H9 (cell line): ENCODE measurements around the gene FAM83F. TPM values are rescaled to one million over a fixed set of nuclear protein-coding genes. Genes with fewer than 3 reads are reported as not detected.

Source experiments
- DNase-seq: peaks from one replicate; pipeline ENCODE4 v3.0.0-alpha.2; 2017
- H2AFZ ChIP-seq: one replicate; pipeline ENCODE4 v1.6.1; 2013; ENCODE audit warnings: mild to moderate bottlenecking, low read length, control low read depth, moderate library complexity
- H2AK5ac ChIP-seq: 2 replicates; pipeline ENCODE4 v1.6.1; 2013; ENCODE audit warnings: low read length, control low read depth, mixed read lengths; ENCODE audit not compliant: insufficient read length
- H2BK120ac ChIP-seq: one replicate; pipeline ENCODE4 v1.6.1; 2013; ENCODE audit warnings: low read depth, mild to moderate bottlenecking, low read length, control low read depth, inconsistent platforms; ENCODE audit not compliant: poor library complexity, severe bottlenecking
- H2BK12ac ChIP-seq: 2 replicates; pipeline ENCODE4 v1.6.1; 2013; ENCODE audit warnings: low read length, control low read depth, mixed read lengths, low read depth; ENCODE audit not compliant: insufficient read length
- H2BK15ac ChIP-seq: 2 replicates; pipeline ENCODE4 v1.6.1; 2013; ENCODE audit warnings: low read depth, low read length, control low read depth
- H2BK20ac ChIP-seq: one replicate; pipeline ENCODE4 v1.6.1; 2013; ENCODE audit warnings: low read depth, mild to moderate bottlenecking, low read length, control low read depth, inconsistent platforms; ENCODE audit not compliant: poor library complexity, severe bottlenecking
- H2BK5ac ChIP-seq: 2 replicates; pipeline ENCODE4 v1.6.1; 2013; ENCODE audit warnings: low read length, control low read depth, mixed read lengths; ENCODE audit not compliant: insufficient read length
- H3K14ac ChIP-seq: 2 replicates; pipeline ENCODE4 v1.6.1; 2013; ENCODE audit warnings: low read length, control low read depth; ENCODE audit not compliant: insufficient read depth
- H3K18ac ChIP-seq: 2 replicates; pipeline ENCODE4 v1.6.1; 2013; ENCODE audit warnings: low read depth, mild to moderate bottlenecking, mixed read lengths, low read length, control low read depth; ENCODE audit not compliant: insufficient read length
- H3K23ac ChIP-seq: 2 replicates; pipeline ENCODE4 v1.6.1; 2013; ENCODE audit warnings: low read length, control low read depth, mixed read lengths, low read depth; ENCODE audit not compliant: insufficient read length
- H3K23me2 ChIP-seq: 2 replicates; pipeline ENCODE4 v1.6.1; 2013; ENCODE audit warnings: low read depth, mild to moderate bottlenecking, mixed read lengths, low read length, control low read depth; ENCODE audit not compliant: insufficient read length, poor library complexity, severe bottlenecking
- H3K27ac ChIP-seq: 2 replicates; pipeline ENCODE4 v1.5.1; 2013; ENCODE audit warnings: low read length, control low read depth, mixed read lengths, low read depth; ENCODE audit not compliant: insufficient read length
- H3K27me3 ChIP-seq: 2 replicates; pipeline ENCODE4 v1.6.1; 2013; ENCODE audit warnings: low read length, control low read depth, inconsistent platforms; ENCODE audit not compliant: insufficient read depth
- H3K4ac ChIP-seq: 2 replicates; pipeline ENCODE4 v1.6.1; 2013; ENCODE audit warnings: low read depth, mild to moderate bottlenecking, control low read depth, inconsistent platforms, low read length, moderate library complexity
- H3K4me1 ChIP-seq: 2 replicates; pipeline ENCODE4 v1.6.1; 2013; ENCODE audit warnings: low read length, control low read depth, inconsistent platforms; ENCODE audit not compliant: insufficient read depth
- H3K4me2 ChIP-seq: 2 replicates; pipeline ENCODE4 v1.6.1; 2013; ENCODE audit warnings: low read length, control low read depth, mixed read lengths; ENCODE audit not compliant: insufficient read length, insufficient read depth
- H3K56ac ChIP-seq: 2 replicates; pipeline ENCODE4 v1.6.1; 2013; ENCODE audit warnings: low read depth, mild to moderate bottlenecking, mixed read lengths, low read length, control low read depth; ENCODE audit not compliant: insufficient read length
- H3K79me1 ChIP-seq: 2 replicates; pipeline ENCODE4 v1.6.1; 2013; ENCODE audit warnings: low read depth, mild to moderate bottlenecking, moderate library complexity, low read length, control low read depth, inconsistent platforms; ENCODE audit not compliant: insufficient read depth, poor library complexity, severe bottlenecking
- H3K79me2 ChIP-seq: 2 replicates; pipeline ENCODE4 v1.6.1; 2013; ENCODE audit warnings: low read length, control low read depth, inconsistent platforms; ENCODE audit not compliant: insufficient read depth
- H3K9ac ChIP-seq: 2 replicates; pipeline ENCODE4 v1.6.1; 2013; ENCODE audit warnings: low read length, control low read depth, mixed read lengths; ENCODE audit not compliant: insufficient read length; ENCODE audit errors: extremely low read depth
- H3K9me3 ChIP-seq: one replicate; pipeline ENCODE4 v1.6.1; 2013; ENCODE audit warnings: low read depth, low read length, inconsistent platforms; ENCODE audit not compliant: control insufficient read depth
- H3T11ph ChIP-seq: one replicate; pipeline ENCODE4 v1.6.1; 2013; ENCODE audit warnings: mild to moderate bottlenecking, low read length, control low read depth, inconsistent platforms
- H4K20me1 ChIP-seq: one replicate; pipeline ENCODE4 v1.6.1; 2013; ENCODE audit not compliant: control insufficient read depth, insufficient read length, insufficient read depth
- H4K5ac ChIP-seq: 2 replicates; pipeline ENCODE4 v1.6.1; 2013; ENCODE audit warnings: low read depth, mild to moderate bottlenecking, mixed read lengths, low read length, control low read depth; ENCODE audit not compliant: insufficient read length
- H4K8ac ChIP-seq: replicated peaks from 2 replicates; pipeline ENCODE4 v1.6.1; 2013; ENCODE audit warnings: low read length, control low read depth, mixed read lengths, low read depth; ENCODE audit not compliant: insufficient read length
- H4K91ac ChIP-seq: 2 replicates; pipeline ENCODE4 v1.6.1; 2013; ENCODE audit warnings: low read depth, mild to moderate bottlenecking, moderate library complexity, mixed read lengths, low read length, control low read depth; ENCODE audit not compliant: insufficient read length
- H3K27ac Mint-ChIP-seq, 3 experiments: 2 replicates in 2 of 3; 3 replicates in 1 of 3; pipeline ENCODE4 v1.8.0; 2020 to 2021; ENCODE audit warnings: mixed read lengths in 3 of 3, mild to moderate bottlenecking in 1 of 3, moderate library complexity in 1 of 3
- H3K27me3 Mint-ChIP-seq: 2 replicates; pipeline ENCODE4 v1.8.0; 2021; ENCODE audit warnings: low read depth, mild to moderate bottlenecking, moderate library complexity, mixed read lengths
- H3K36me3 Mint-ChIP-seq, 3 experiments: 2 replicates in 2 of 3; 3 replicates in 1 of 3; pipeline ENCODE4 v1.8.0; 2020 to 2021; ENCODE audit warnings: low read depth in 3 of 3, mixed read lengths in 3 of 3; ENCODE audit not compliant: insufficient read depth in 1 of 3
- H3K4me1 Mint-ChIP-seq, 2 experiments: 2 replicates each; pipeline ENCODE4 v1.8.0; 2020; ENCODE audit warnings: mixed read lengths in 2 of 2
- H3K4me3 Mint-ChIP-seq, 2 experiments: 2 replicates in 1 of 2; 3 replicates in 1 of 2; pipeline ENCODE4 v1.8.0; 2020 to 2021; ENCODE audit warnings: mild to moderate bottlenecking in 2 of 2, mixed read lengths in 2 of 2, moderate library complexity in 1 of 2
- H3K9me3 Mint-ChIP-seq, 2 experiments: 2 replicates in 1 of 2; 3 replicates in 1 of 2; pipeline ENCODE4 v1.8.0; 2020; ENCODE audit warnings: mild to moderate bottlenecking in 2 of 2, mixed read lengths in 2 of 2, moderate library complexity in 1 of 2
- CTCF ChIP-seq: fragments of 200-600 bp; sonication (generic); conservative IDR thresholded peaks from 3 replicates; pipeline ENCODE4 v1.8.0; 2021; ENCODE audit warnings: antibody characterized with exemption, mild to moderate bottlenecking
- WGBS: extraction: QIAGEN DNeasy Blood & Tissue Kit; methylation state at CpG from one replicate; pipeline ENCODE4 v1.1.7; 2013; ENCODE audit warnings: missing lambda C conversion rate, low lambda C conversion rate, mixed read lengths; ENCODE audit not compliant: insufficient read length; ENCODE audit errors: extremely low coverage; 5-methylcytosine and 5-hydroxymethylcytosine counted together
- total RNA-seq: library from RNA; stranded (reverse); gene quantifications from 2 replicates; pipeline ENCODE4 v1.2.1, GENCODE V29; 2021

Gene FAM83F
- total RNA-seq, 1 experiment from 2014 or later: 17.4 TPM

- no peak overlapping the region for H2BK15ac ChIP-seq
- no peak overlapping the region for H4K5ac ChIP-seq
- peak overlapping the region in 1 of 3 experiments; percentile 59; a peak in 2 of 7 replicates for H3K27ac Mint-ChIP-seq
- H3K27ac ChIP-seq: no peak overlapping the region
- no peak overlapping the region for H2BK12ac ChIP-seq
- H3T11ph ChIP-seq: no peak overlapping the region
- peak overlapping the region; percentile 70 to 83 for H3K4me3 Mint-ChIP-seq
- no peak overlapping the region for H2BK5ac ChIP-seq
- H3K23ac ChIP-seq: no peak overlapping the region
- H2BK20ac ChIP-seq: no peak overlapping the region
- no CpG with 5 or more reads among the region's 35 CpGs for WGBS
- peaks cover 13% of the 10 kb centered on the region for H3K23me2 ChIP-seq
- no peaks in the 10 kb centered on the region for H4K20me1 ChIP-seq
- H2BK120ac ChIP-seq: no peak overlapping the region
- no peak overlapping the region for H2AK5ac ChIP-seq
- no peaks in the 10 kb centered on the region for H3K27me3 ChIP-seq
- peak overlapping the region; percentile 71 for H3K4me2 ChIP-seq
- H3K9me3 Mint-ChIP-seq: no peaks in the 10 kb centered on the region
- peaks cover 36% of the 10 kb centered on the region for H3K27me3 Mint-ChIP-seq
- peaks cover 54 to 56% of the 10 kb centered on the region in 2 experiments for H3K4me1 Mint-ChIP-seq
- H3K79me1 ChIP-seq: peaks cover 2% of the 10 kb centered on the region
- no peak overlapping the region for H4K91ac ChIP-seq
- H3K36me3 Mint-ChIP-seq: peaks cover 10 to 13% (median 10%) of the 10 kb centered on the region in 3 experiments; a peak in 6 of 7 replicates
- no peak overlapping the region for H4K8ac ChIP-seq
- peak; percentile 43 for DNase-seq
- H2AFZ ChIP-seq: no peak overlapping the region
- no peak overlapping the region for H3K18ac ChIP-seq
- H3K56ac ChIP-seq: no peak overlapping the region
- no peak overlapping the region for H3K4ac ChIP-seq
- TF ChIP-seq CTCF: no peak
- peak overlapping the region; percentile 42 for H3K9ac ChIP-seq
- H3K14ac ChIP-seq: no peak overlapping the region
- peaks cover 7% of the 10 kb centered on the region; the same call in 1 of the 2 replicates for H3K79me2 ChIP-seq
- H3K4me1 ChIP-seq: peaks cover 15% of the 10 kb centered on the region
- H3K9me3 ChIP-seq: no peaks in the 10 kb centered on the region
Observed at GRCh38 chr22:39995393-39996252, 869 bp downstream of the FAM83F start.
